IMR-90 (cell line): ENCODE results near the gene ERC2.

Experiments
- CEBPB ChIP-seq: IDR thresholded peaks from 2 replicates; pipeline ENCODE4 v1.6.1; 2012; ENCODE audit warnings: low read depth, low read length, improper control_type of control experiment
- CHD1 ChIP-seq: IDR thresholded peaks from 2 replicates; pipeline ENCODE4 v1.6.1; 2012; ENCODE audit warnings: low read depth, low read length, improper control_type of control experiment
- FOS ChIP-seq: fragments of 150-350 bp; IDR thresholded peaks from 2 replicates; pipeline ENCODE4 v1.6.1; 2016; ENCODE audit warnings: low read depth, low read length
- MAFK ChIP-seq: IDR thresholded peaks from 2 replicates; pipeline ENCODE4 v1.6.1; 2012; ENCODE audit warnings: low read depth, low read length, improper control_type of control experiment
- MXI1 ChIP-seq: IDR thresholded peaks from 2 replicates; pipeline ENCODE4 v1.6.1; 2012; ENCODE audit warnings: low read depth, mild to moderate bottlenecking, low read length, moderate library complexity, borderline replicate concordance
- NFE2L2 ChIP-seq: fragments of 150-350 bp; IDR thresholded peaks from 2 replicates; pipeline ENCODE4 v1.6.1; 2016; ENCODE audit warnings: low read depth, mild to moderate bottlenecking, low read length
- POLR2A ChIP-seq: IDR thresholded peaks from 2 replicates; pipeline ENCODE4 v1.6.1; 2012; ENCODE audit warnings: mild to moderate bottlenecking, low read depth, low read length
- RAD21 ChIP-seq: IDR thresholded peaks from 2 replicates; pipeline ENCODE4 v1.6.1; 2012; ENCODE audit warnings: low read length, improper control_type of control experiment
- RFX5 ChIP-seq: IDR thresholded peaks from 2 replicates; pipeline ENCODE4 v1.8.0; 2012; ENCODE audit warnings: low read depth, mild to moderate bottlenecking, low read length, moderate library complexity
- TF ChIP-seq, protein P1 (sequence below): conservative IDR thresholded peaks from 2 replicates; pipeline ENCODE4 v1.5.1; 2012; ENCODE audit warnings: mild to moderate bottlenecking, low read depth, low read length, improper control_type of control experiment
- TF ChIP-seq, protein P2 (sequence below): fragments of 150-350 bp; IDR thresholded peaks from 2 replicates; pipeline ENCODE4 v1.6.1; 2017; ENCODE audit warnings: mild to moderate bottlenecking, antibody characterized with exemption, low read length, low read depth

DNA sequence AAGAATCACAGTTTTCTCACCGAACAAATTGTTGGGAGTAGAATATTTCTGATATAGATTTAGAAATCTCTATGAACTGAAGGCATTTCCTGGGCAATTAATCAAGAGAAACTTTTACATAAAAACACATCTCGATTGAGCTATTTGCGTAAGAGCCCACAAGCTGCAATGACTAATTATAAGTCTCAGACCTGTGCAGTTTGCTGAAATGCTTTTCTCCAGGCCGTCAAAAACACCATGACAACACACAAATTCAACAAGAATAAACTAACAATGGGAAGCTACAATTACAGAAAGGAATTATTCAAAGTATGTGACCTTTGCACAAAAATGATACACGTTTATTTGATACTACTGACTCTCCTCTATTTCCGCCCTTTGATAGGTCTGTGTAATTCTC is 499.9 kb downstream of the ERC2 start:
- TF ChIP-seq POLR2A (no peak), RAD21 (no peak), CEBPB (no peak), MXI1 (no peak), MAFK (no peak), RFX5 (no peak), CHD1 (no peak), NFE2L2 (no peak), FOS (no peak)
- TF ChIP-seq, protein P1, sequence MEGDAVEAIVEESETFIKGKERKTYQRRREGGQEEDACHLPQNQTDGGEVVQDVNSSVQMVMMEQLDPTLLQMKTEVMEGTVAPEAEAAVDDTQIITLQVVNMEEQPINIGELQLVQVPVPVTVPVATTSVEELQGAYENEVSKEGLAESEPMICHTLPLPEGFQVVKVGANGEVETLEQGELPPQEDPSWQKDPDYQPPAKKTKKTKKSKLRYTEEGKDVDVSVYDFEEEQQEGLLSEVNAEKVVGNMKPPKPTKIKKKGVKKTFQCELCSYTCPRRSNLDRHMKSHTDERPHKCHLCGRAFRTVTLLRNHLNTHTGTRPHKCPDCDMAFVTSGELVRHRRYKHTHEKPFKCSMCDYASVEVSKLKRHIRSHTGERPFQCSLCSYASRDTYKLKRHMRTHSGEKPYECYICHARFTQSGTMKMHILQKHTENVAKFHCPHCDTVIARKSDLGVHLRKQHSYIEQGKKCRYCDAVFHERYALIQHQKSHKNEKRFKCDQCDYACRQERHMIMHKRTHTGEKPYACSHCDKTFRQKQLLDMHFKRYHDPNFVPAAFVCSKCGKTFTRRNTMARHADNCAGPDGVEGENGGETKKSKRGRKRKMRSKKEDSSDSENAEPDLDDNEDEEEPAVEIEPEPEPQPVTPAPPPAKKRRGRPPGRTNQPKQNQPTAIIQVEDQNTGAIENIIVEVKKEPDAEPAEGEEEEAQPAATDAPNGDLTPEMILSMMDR, result no peak
- TF ChIP-seq, protein P2, sequence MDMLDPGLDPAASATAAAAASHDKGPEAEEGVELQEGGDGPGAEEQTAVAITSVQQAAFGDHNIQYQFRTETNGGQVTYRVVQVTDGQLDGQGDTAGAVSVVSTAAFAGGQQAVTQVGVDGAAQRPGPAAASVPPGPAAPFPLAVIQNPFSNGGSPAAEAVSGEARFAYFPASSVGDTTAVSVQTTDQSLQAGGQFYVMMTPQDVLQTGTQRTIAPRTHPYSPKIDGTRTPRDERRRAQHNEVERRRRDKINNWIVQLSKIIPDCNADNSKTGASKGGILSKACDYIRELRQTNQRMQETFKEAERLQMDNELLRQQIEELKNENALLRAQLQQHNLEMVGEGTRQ, result no peak
